Heart right ventricle (tissue), 16 donors: ENCODE data around the gene MIEF1. TPM values are rescaled to one million over a fixed set of nuclear protein-coding genes. Genes with fewer than 3 reads are reported as not detected.

Source experiments
- ATAC-seq, 8 donors: fragments of 200-7000 bp; cut with Tn5 transposase; one replicate each; pipeline ENCODE4 v1.9.1; 2020; ENCODE audit warnings: mild to moderate bottlenecking in 8 of 8, moderate library complexity in 8 of 8, moderate number of reproducible peaks in 1 of 8
- DNase-seq, 2 donors: peaks; one replicate each; pipeline ENCODE4 v3.0.0-alpha.2; 2020
- H3K27ac ChIP-seq, 10 donors: fragments of 200-600 bp; sonication (generic) in 2 of 10; one replicate each; pipeline versions ENCODE4 v1.5.0 to v1.8.0; 2020 to 2022; ENCODE audit warnings: mild to moderate bottlenecking in 3 of 10
- H3K27me3 ChIP-seq, 7 donors: fragments of 200-600 bp; one replicate each; pipeline ENCODE4 v1.8.0; 2021 to 2022; ENCODE audit warnings: mild to moderate bottlenecking in 2 of 7
- H3K36me3 ChIP-seq, 9 donors: fragments of 200-600 bp; sonication (generic) in 1 of 9; one replicate each; pipeline versions ENCODE4 v1.5.0 to v1.8.0; 2020 to 2022; ENCODE audit warnings: mild to moderate bottlenecking in 2 of 9
- H3K4me1 ChIP-seq, 9 donors: fragments of 200-600 bp; sonication (generic) in 1 of 9; one replicate each; pipeline versions ENCODE4 v1.5.0 to v1.8.0; 2020 to 2022; ENCODE audit warnings: mild to moderate bottlenecking in 4 of 9
- H3K4me3 ChIP-seq, 10 donors: fragments of 200-600 bp; sonication (generic) in 2 of 10; one replicate each; pipeline versions ENCODE4 v1.5.0 to v1.8.0; 2020 to 2022; ENCODE audit warnings: mild to moderate bottlenecking in 7 of 10, moderate library complexity in 2 of 10
- H3K9me3 ChIP-seq, 11 donors: fragments of 200-600 bp in 10 of 11; sonication (generic) in 2 of 11; one replicate each; pipeline versions ENCODE4 v1.5.0 to v1.8.0; 2013 to 2022; ENCODE audit warnings: mild to moderate bottlenecking in 2 of 11, control low read depth in 1 of 11, moderate library complexity in 1 of 11
- CTCF ChIP-seq, 9 donors: fragments of 200-600 bp; sonication (generic) in 2 of 9; IDR thresholded peaks; one replicate each; pipeline versions ENCODE4 v1.5.0 to v1.8.0; 2021 to 2022; ENCODE audit warnings: antibody characterized with exemption in 9 of 9, mild to moderate bottlenecking in 5 of 9, moderate library complexity in 1 of 9
- WGBS, 2 donors: extraction: QIAGEN DNeasy Blood & Tissue Kit; methylation state at CpG; one replicate each; pipeline ENCODE4 v1.1.7; 2013; ENCODE audit warnings: inconsistent platforms in 1 of 2; 5-methylcytosine and 5-hydroxymethylcytosine counted together
- intact Hi-C, 10 donors: fragments of 100-400 bp; cut with DNase I; formaldehyde crosslinking; loops; one replicate each; pipeline versions ENCODE4 v1.11.1 to v1.14.2; 2022
- polyA plus RNA-seq, 2 donors: library from polyadenylated mRNA; stranded (reverse); fragments of 200-250 nt; gene quantifications; one replicate each; pipeline ENCODE4 v1.2.3, GENCODE V29; 2013
- total RNA-seq, 10 donors: library from RNA; stranded (reverse); fragmentation: NEBNext Ultra II Directional in 3 of 10; extraction: Animal tissue kit (Norgen Biotek cat#: 25700) in 3 of 10; gene quantifications; one replicate each; pipeline versions ENCODE4 v1.2.1 to v1.2.4, GENCODE V29; 2021 to 2023
- donor health status: Arrhythmogenic right ventricular cardiomyopathy.
- donor health status: ischemic (EF 13 %, LVEDD 7.1; RV severe dilation, severe dysfunction).
- donor health status: healthy with polysubstance abuse.
- donor health status: DM: no; HTN: yes; CAD: no.
- donor health status: DM: no; HTN: no; CAD: no.
- donor health status: ischemic (EF 25% LVEDD 6.9; RV normal size, moderate dysfunction).
- donor health status: ischemic (EF 25% LVEDD 5.7; RV mildly dilated, moderate dysfunction).
- donor health status: healthy.
- donor health status: DM: yes; HTN: yes; CAD: no.
- donor health status: Ischemic cardiomyopathy.
- donor health status: ischemic (EF 35%, LVEDD 5.7; RV mildly dilated, moderate dysfunction).
- donor health status: nonischemic (EF 11% LVEDD 7.7; RV severe dilation, severe dysfunction).
- donor health status: DM: yes; HTN: yes; CAD: no.
- donor health status: PGD.
- donor health status: ischemic (EF 29% LVEDD 5.4; RV normal size, mild dysfunction).
- donor health status: nonischemic (EF 23%, LVEDD 6.1; RV moderate dilation, normal function).

The MIEF1 gene
- total and polyA plus RNA-seq, 12 donors, result 7.0 to 35.8 (median 17.0) TPM

- no peak for DNase-seq
- H3K36me3 ChIP-seq, result no peaks in the 10 kb centered on the region
- 26 to 27% methylated on average over 68 to 80 of the region's 80 CpGs for WGBS, 2 donors
- no peak for TF ChIP-seq CTCF (IDR thresholded peaks at IDR 0.05)
- no peaks in the 10 kb centered on the region for H3K9me3 ChIP-seq
- peak in 3 of 8 donors; percentile 13 to 18 (median 14) for ATAC-seq
- intact Hi-C loops, result no loop called here
- H3K4me3 ChIP-seq, result peak within 1 kb of the TSS; percentile 19 to 70 (median 56)
- peaks cover 2 to 39% (median 7%) of the 10 kb centered on the region in 9 donors for H3K4me1 ChIP-seq
- H3K27me3 ChIP-seq, result peaks cover 0 to 36% (median 8%) of the 10 kb centered on the region in 7 donors
- H3K27ac ChIP-seq, result peak within 1 kb of the TSS; percentile 40 to 89 (median 74)
Measured at GRCh38 chr22:39456522-39457197, 45.4 kb upstream of the MIEF1 start, which contains the start of gene MGAT3. TSS of gene MGAT3 (plus strand) at chr22:39457012. CDS start at chr22:39487348, 30,336 bp downstream.

GRCh38 chr22:39457198-39457555 is 44.9 kb upstream of the MIEF1 start:
- ATAC-seq (no peak), DNase-seq (no peak)
- Histone ChIP-seq H3K36me3 (no peaks in the 10 kb centered on the region), H3K27me3 (peaks cover 0 to 36% (median 8%) of the 10 kb centered on the region in 7 donors), H3K9me3 (no peaks in the 10 kb centered on the region), H3K4me3 (peak overlapping the region; percentile 19 to 70 (median 56)), H3K4me1 (peaks cover 4 to 39% (median 11%) of the 10 kb centered on the region in 9 donors), H3K27ac (peak overlapping the region; percentile 40 to 89 (median 74))
- intact Hi-C loops, result no loop called here
- WGBS, 2 donors, result 1% methylated on average over 23 to 63 of the region's 63 CpGs
- TF ChIP-seq CTCF (IDR thresholded peaks at IDR 0.05), result no peak

GRCh38 chr22:39457556-39458443 is 44.3 kb upstream of the MIEF1 start:
- no peak for DNase-seq
- peak in 6 of 8 donors; percentile 10 to 51 (median 16) for ATAC-seq
- TF ChIP-seq CTCF (IDR thresholded peaks at IDR 0.05), result no peak
- intact Hi-C loops, result no loop called here
- Histone ChIP-seq H3K4me3 (peak overlapping the region; percentile 19 to 70 (median 56)), H3K36me3 (no peaks in the 10 kb centered on the region), H3K9me3 (no peaks in the 10 kb centered on the region), H3K4me1 (peaks cover 2 to 39% (median 17%) of the 10 kb centered on the region in 9 donors), H3K27ac (peak overlapping the region; percentile 40 to 89 (median 74)), H3K27me3 (peaks cover 0 to 36% (median 8%) of the 10 kb centered on the region in 7 donors)
- 1 to 2% methylated on average over 38 to 80 of the region's 83 CpGs for WGBS, 2 donors

GRCh38 chr22:39458444-39459083 is 43.5 kb upstream of the MIEF1 start:
- Histone ChIP-seq H3K27me3 (peaks cover 0 to 36% (median 8%) of the 10 kb centered on the region in 7 donors), H3K9me3 (no peaks in the 10 kb centered on the region), H3K4me3 (peak overlapping the region; percentile 19 to 70 (median 56)), H3K36me3 (no peaks in the 10 kb centered on the region), H3K4me1 (peaks cover 2 to 45% (median 25%) of the 10 kb centered on the region in 9 donors), H3K27ac (peak overlapping the region in 9 of 10 donors; percentile 40 to 89 (median 76))
- WGBS, 2 donors, result 57 to 58% methylated on average over 10 of the region's 10 CpGs
- ATAC-seq (no peak), DNase-seq (no peak)
- no peak for TF ChIP-seq CTCF (IDR thresholded peaks at IDR 0.05)
- intact Hi-C loops, result no loop called here
